ENCODE results near the gene SCG5.

SCG5 gene

DNA sequence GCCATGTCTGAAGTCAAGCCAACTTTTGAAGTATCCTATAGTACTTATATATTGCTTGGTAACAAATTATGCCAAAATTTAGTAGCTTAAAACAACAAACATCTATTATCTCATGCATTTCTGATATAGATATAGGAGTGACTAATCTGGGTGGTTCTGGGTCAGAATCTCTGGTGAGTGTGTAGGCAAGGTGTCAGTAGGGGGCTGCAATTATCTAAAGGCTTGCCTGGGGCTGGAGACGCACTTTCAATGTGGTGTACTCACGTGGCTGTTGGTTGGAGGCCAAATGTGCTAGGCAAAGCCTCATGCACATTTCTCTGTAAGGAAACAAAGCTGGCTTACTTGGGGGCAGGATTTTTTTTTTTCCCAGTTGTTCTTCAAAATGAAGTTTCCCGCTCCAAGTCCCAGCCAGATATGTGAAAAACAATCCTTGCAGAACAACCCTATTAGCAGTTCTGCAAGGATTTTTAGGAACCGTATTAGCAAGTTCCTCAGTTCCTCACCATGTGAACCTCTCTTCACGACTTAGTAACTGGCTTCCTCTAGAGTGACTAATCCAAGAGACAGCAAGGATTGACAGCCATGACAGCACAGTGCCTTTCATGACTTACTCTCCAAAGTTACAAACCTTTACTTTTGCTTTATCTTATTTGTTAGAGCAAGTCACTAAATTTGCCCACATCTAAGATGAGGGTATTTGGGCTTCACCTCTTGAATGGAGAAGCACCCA, 102.1 kb downstream of the SCG5 start:
- H3K9me3 Mint-ChIP-seq: peaks cover 3% of the 10 kb centered on the region
- H3K4me3 Mint-ChIP-seq: no peak overlapping the region
- ATAC-seq: no peak
- H3K4me1 Mint-ChIP-seq: no peaks in the 10 kb centered on the region
- no peaks in the 10 kb centered on the region for H3K36me3 Mint-ChIP-seq
- no peak for DNase-seq (ENCODE audit: low spot score in 2 of 2)
- no peak overlapping the region for H3K27ac Mint-ChIP-seq

DNA sequence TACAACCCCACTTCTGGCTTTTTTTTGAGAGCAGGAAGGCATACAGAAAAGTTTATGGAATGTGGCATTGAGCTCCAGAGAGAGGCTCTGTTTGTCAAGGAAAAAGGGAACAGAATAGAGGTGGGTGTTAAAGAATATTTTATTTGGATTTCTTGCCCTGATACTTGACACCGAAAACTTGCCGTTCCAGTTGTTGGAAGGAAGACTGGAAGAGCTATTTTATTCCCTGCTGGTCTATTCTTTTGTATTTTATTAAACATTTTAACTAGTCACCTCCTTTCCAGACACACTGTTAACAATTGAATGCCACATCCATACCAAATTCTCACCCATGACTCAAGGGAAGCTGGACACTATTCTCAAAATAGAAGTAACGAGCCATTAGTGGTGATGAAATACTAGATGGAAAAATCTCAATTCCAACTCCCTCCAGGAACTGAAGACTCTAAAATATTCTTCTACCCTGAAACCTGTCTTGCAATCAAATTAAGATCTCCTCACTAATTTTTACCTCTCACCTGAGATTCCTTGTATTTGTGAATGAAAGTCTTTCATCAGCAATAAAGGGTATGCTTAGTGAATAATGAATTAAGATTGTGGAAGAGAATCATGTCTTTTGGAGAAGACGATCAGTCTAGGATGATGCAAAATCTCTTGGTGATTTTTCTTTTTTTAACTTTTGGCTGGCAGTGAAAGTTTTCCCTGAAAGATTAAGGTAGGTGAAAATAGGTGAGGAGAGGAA, 104.8 kb downstream of the SCG5 start:
- H3K27ac Mint-ChIP-seq: no peak overlapping the region
- H3K36me3 Mint-ChIP-seq: no peaks in the 10 kb centered on the region
- no peak overlapping the region for H3K4me3 Mint-ChIP-seq
- H3K9me3 Mint-ChIP-seq: no peaks in the 10 kb centered on the region
- no peak for ATAC-seq
- no peaks in the 10 kb centered on the region for H3K4me1 Mint-ChIP-seq
- no peak for DNase-seq (ENCODE audit: low spot score in 2 of 2)

Data from stimulated activated effector memory CD8-positive, alpha-beta T cell treated with anti-CD3 and anti-CD28 coated beads, Interleukin-12 subunit alpha, Interleukin-12 subunit beta, amount 100 ng/mL, for 72 hours (primary cell).